Liver (tissue), 9 donors: ENCODE results near the gene CLDN15. TPM values are rescaled to one million over a fixed set of nuclear protein-coding genes. Genes with fewer than 3 reads are reported as not detected.

ENCODE experiments used
- DNase-seq: peaks from one replicate; pipeline ENCODE4 v3.0.0-alpha.2; 2017; ENCODE audit warnings: low spot score
- H3K27ac ChIP-seq, 2 donors: one replicate each; pipeline ENCODE4 v1.7.0; 2013; ENCODE audit warnings: inconsistent platforms in 2 of 2, low read length in 2 of 2, control low read depth in 1 of 2, low read depth in 1 of 2, mild to moderate bottlenecking in 1 of 2
- H3K27me3 ChIP-seq, 4 donors: one replicate each; pipeline versions ENCODE4 v1.6.1 to v1.7.0; 2013; ENCODE audit warnings: low read length in 3 of 4, inconsistent platforms in 1 of 4, mild to moderate bottlenecking in 1 of 4, moderate library complexity in 1 of 4; ENCODE audit not compliant: control insufficient read depth in 4 of 4, insufficient read depth in 4 of 4
- H3K36me3 ChIP-seq, 4 donors: one replicate each; pipeline versions ENCODE4 v1.6.1 to v1.7.0; 2013; ENCODE audit warnings: low read length in 3 of 4, mild to moderate bottlenecking in 3 of 4, low read depth in 1 of 4, moderate library complexity in 1 of 4; ENCODE audit not compliant: control insufficient read depth in 4 of 4, insufficient read depth in 3 of 4
- H3K4me1 ChIP-seq, 4 donors: one replicate each; pipeline versions ENCODE4 v1.6.1 to v1.7.0; 2013; ENCODE audit warnings: low read length in 3 of 4, mild to moderate bottlenecking in 3 of 4, moderate library complexity in 1 of 4; ENCODE audit not compliant: control insufficient read depth in 4 of 4, insufficient read depth in 4 of 4
- H3K4me3 ChIP-seq, 3 donors: one replicate each; pipeline versions ENCODE4 v1.6.1 to v1.7.0; 2013; ENCODE audit warnings: low read length in 3 of 3, control low read depth in 1 of 3, low read depth in 1 of 3, mild to moderate bottlenecking in 1 of 3
- H3K9ac ChIP-seq, 2 donors: one replicate each; pipeline ENCODE4 v1.7.0; 2013; ENCODE audit warnings: low read length in 2 of 2, mild to moderate bottlenecking in 2 of 2, moderate library complexity in 2 of 2, control low read depth in 1 of 2, low read depth in 1 of 2
- H3K9me3 ChIP-seq, 4 donors: one replicate each; pipeline versions ENCODE4 v1.6.1 to v1.7.0; 2013; ENCODE audit warnings: low read length in 3 of 4; ENCODE audit not compliant: control insufficient read depth in 4 of 4
- EGR1 ChIP-seq, 2 donors: IDR thresholded peaks; 2 replicates each; pipeline ENCODE4 v1.6.1; 2016 to 2018; ENCODE audit warnings: antibody characterized with exemption in 2 of 2, low read depth in 2 of 2
- FOXA2 ChIP-seq: IDR thresholded peaks from 2 replicates; pipeline ENCODE4 v1.6.1; 2016; ENCODE audit warnings: antibody characterized with exemption
- GABPA ChIP-seq, 2 donors: IDR thresholded peaks in 1 of 2; conservative IDR thresholded peaks in 1 of 2; 2 replicates each; pipeline ENCODE4 v1.6.1; 2016; ENCODE audit warnings: antibody characterized with exemption in 2 of 2, mild to moderate bottlenecking in 1 of 2, moderate library complexity in 1 of 2
- HNF4A ChIP-seq, 2 donors: conservative IDR thresholded peaks; 2 replicates each; pipeline ENCODE4 v1.6.1; 2016; ENCODE audit warnings: antibody characterized with exemption in 2 of 2, mild to moderate bottlenecking in 2 of 2
- NR2F2 ChIP-seq: IDR thresholded peaks from 2 replicates; pipeline ENCODE4 v1.6.1; 2016; ENCODE audit warnings: antibody characterized with exemption
- RAD21 ChIP-seq, 2 donors: IDR thresholded peaks; 2 replicates each; pipeline ENCODE4 v1.6.1; 2016; ENCODE audit warnings: antibody characterized with exemption in 2 of 2, mild to moderate bottlenecking in 2 of 2
- REST ChIP-seq: IDR thresholded peaks from 2 replicates; pipeline ENCODE4 v1.6.1; 2016; ENCODE audit warnings: antibody characterized with exemption, mild to moderate bottlenecking
- RXRA ChIP-seq, 2 donors: IDR thresholded peaks; 2 replicates each; pipeline ENCODE4 v1.6.1; 2017 to 2018; ENCODE audit warnings: antibody characterized with exemption in 2 of 2, mild to moderate bottlenecking in 1 of 2
- YY1 ChIP-seq: IDR thresholded peaks from 2 replicates; pipeline ENCODE4 v1.6.1; 2016; ENCODE audit warnings: antibody characterized with exemption, mild to moderate bottlenecking
- WGBS: extraction: QIAGEN DNeasy Blood & Tissue Kit; methylation state at CpG from one replicate; pipeline ENCODE4 v1.1.7; 2013; 5-methylcytosine and 5-hydroxymethylcytosine counted together
- polyA plus RNA-seq, 2 donors: library from polyadenylated mRNA; stranded (reverse) in 1 of 2; unstranded in 1 of 2; fragments of 200-250 nt in 1 of 2; fragments of >200 nt in 1 of 2; fragmentation: Nextera tagmentation in 1 of 2; extraction: Ambion mirVana in 1 of 2; gene quantifications; one replicate each; pipeline versions ENCODE4 v1.2.1 to v1.2.3, GENCODE V29; 2013 to 2015
- total RNA-seq, 2 donors: library from RNA; depleted of rRNA; stranded (reverse); fragments of >200 nt; gene quantifications; one replicate each; pipeline ENCODE4 v1.2.3, GENCODE V29; 2014
- TF ChIP-seq, protein P1 (sequence below): fragments of 150-350 bp; IDR thresholded peaks from 2 replicates; pipeline ENCODE4 v1.5.1; 2017; ENCODE audit warnings: improper control_type of control experiment, low read depth, low read length; ENCODE audit not compliant: missing input control
- TF ChIP-seq, protein P2 (sequence below): IDR thresholded peaks from 2 replicates; pipeline ENCODE4 v1.6.1; 2016; ENCODE audit warnings: antibody characterized with exemption
- TF ChIP-seq, protein P3 (sequence below): IDR thresholded peaks from 2 replicates; pipeline ENCODE4 v1.6.1; 2016; ENCODE audit warnings: antibody characterized with exemption
- donor health status: healthy.
- donor health status: healthy.
- donor health status: healthy.
- donor health status: healthy.
- donor health status: healthy.

The CLDN15 gene
- total and polyA plus RNA-seq, 4 donors = 3.7 to 12.4 (median 4.6) TPM

GRCh38 chr7:101233907-101234547 is 3.6 kb downstream of the CLDN15 start:
- H3K27ac ChIP-seq = no peak overlapping the region
- H3K4me3 ChIP-seq = no peak overlapping the region
- H3K27me3 ChIP-seq = no peaks in the 10 kb centered on the region
- H3K9ac ChIP-seq = no peak overlapping the region
- H3K4me1 ChIP-seq = peaks cover 21 to 48% (median 40%) of the 10 kb centered on the region in 4 donors
- H3K36me3 ChIP-seq = no peaks in the 10 kb centered on the region
- DNase-seq = peak; percentile 47
- TF ChIP-seq FOXA2 = no peak
- TF ChIP-seq GABPA (IDR thresholded peaks at IDR 0.05 in 1 of 2, conservative IDR thresholded peaks at IDR 0.05 in 1 of 2) = no peak
- H3K9me3 ChIP-seq = no peaks in the 10 kb centered on the region
- 92% methylated on average over 21 of the region's 21 CpGs for WGBS

- TF ChIP-seq RXRA (IDR thresholded peaks at IDR 0.05) = no peak
- TF ChIP-seq RAD21 (IDR thresholded peaks at IDR 0.05) = no peak
- no peak for TF ChIP-seq YY1
- TF ChIP-seq, protein P1, sequence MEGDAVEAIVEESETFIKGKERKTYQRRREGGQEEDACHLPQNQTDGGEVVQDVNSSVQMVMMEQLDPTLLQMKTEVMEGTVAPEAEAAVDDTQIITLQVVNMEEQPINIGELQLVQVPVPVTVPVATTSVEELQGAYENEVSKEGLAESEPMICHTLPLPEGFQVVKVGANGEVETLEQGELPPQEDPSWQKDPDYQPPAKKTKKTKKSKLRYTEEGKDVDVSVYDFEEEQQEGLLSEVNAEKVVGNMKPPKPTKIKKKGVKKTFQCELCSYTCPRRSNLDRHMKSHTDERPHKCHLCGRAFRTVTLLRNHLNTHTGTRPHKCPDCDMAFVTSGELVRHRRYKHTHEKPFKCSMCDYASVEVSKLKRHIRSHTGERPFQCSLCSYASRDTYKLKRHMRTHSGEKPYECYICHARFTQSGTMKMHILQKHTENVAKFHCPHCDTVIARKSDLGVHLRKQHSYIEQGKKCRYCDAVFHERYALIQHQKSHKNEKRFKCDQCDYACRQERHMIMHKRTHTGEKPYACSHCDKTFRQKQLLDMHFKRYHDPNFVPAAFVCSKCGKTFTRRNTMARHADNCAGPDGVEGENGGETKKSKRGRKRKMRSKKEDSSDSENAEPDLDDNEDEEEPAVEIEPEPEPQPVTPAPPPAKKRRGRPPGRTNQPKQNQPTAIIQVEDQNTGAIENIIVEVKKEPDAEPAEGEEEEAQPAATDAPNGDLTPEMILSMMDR = no peak
- TF ChIP-seq HNF4A (conservative IDR thresholded peaks at IDR 0.05) = no peak
- TF ChIP-seq, protein P2, sequence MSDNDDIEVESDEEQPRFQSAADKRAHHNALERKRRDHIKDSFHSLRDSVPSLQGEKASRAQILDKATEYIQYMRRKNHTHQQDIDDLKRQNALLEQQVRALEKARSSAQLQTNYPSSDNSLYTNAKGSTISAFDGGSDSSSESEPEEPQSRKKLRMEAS = no peak
- TF ChIP-seq FOXA2 = no peak
- no peak for TF ChIP-seq EGR1 (IDR thresholded peaks at IDR 0.05; ENCODE audit: low read depth in 2 of 2)
- TF ChIP-seq, protein P3, sequence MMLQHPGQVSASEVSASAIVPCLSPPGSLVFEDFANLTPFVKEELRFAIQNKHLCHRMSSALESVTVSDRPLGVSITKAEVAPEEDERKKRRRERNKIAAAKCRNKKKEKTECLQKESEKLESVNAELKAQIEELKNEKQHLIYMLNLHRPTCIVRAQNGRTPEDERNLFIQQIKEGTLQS = no peak
- TF ChIP-seq REST = no peak
- TF ChIP-seq NR2F2 = no peak
- Histone ChIP-seq H3K4me3 (peak overlapping the region in 1 of 3 donors; percentile 39), H3K36me3 (peaks cover 0 to 6% (median 1%) of the 10 kb centered on the region in 4 donors), H3K27ac (peak overlapping the region; percentile 29 to 73), H3K9me3 (no peaks in the 10 kb centered on the region), H3K9ac (no peak overlapping the region), H3K4me1 (peaks cover 14 to 33% (median 25%) of the 10 kb centered on the region in 4 donors), H3K27me3 (no peaks in the 10 kb centered on the region)
- peak; percentile 54 for DNase-seq
- 24% methylated on average over 52 of the region's 52 CpGs for WGBS
Observed at GRCh38 chr7:101232141-101232850, 5.3 kb downstream of the CLDN15 start.
